Measurements from ENCODE around the gene VPS36. TPM values are rescaled to one million over a fixed set of nuclear protein-coding genes. Genes with fewer than 3 reads are reported as not detected.

VPS36 gene
- total RNA-seq, 1 experiment from 2014 or later, result 29.2 TPM

GRCh38 chr13:52374873-52375411 lies 75.5 kb downstream of the VPS36 start:
- H3T11ph ChIP-seq (ENCODE audit: low read length), result no peak overlapping the region
- TF ChIP-seq CTCF (conservative IDR thresholded peaks at IDR 0.05), result no peak
- H3K79me2 ChIP-seq (ENCODE audit: insufficient read depth, low read length), result no peaks in the 10 kb centered on the region
- no peak overlapping the region for H2BK20ac ChIP-seq (ENCODE audit: low read depth, low read length, poor library complexity, severe bottlenecking)
- DNase-seq, result no peak
- no peak overlapping the region for H3K9ac ChIP-seq (ENCODE audit: extremely low read depth, insufficient read length, low read length)
- Mint-ChIP-seq H3K27me3 (ENCODE audit: low read depth) (no peaks in the 10 kb centered on the region), H3K36me3 (ENCODE audit: insufficient read depth in 1 of 3, low read depth in 3 of 3) (no peaks in the 10 kb centered on the region; a peak in 1 of 7 replicates), H3K4me3 (no peak overlapping the region; a peak in 1 of 5 replicates), H3K4me1 (peaks cover 10 to 15% of the 10 kb centered on the region in 2 experiments), H3K9me3 (no peaks in the 10 kb centered on the region), H3K27ac (no peak overlapping the region)
- no peak overlapping the region for H3K4ac ChIP-seq (ENCODE audit: low read depth, low read length)
- H2BK15ac ChIP-seq (ENCODE audit: low read depth, low read length), result no peak overlapping the region
- no peak overlapping the region for H3K18ac ChIP-seq (ENCODE audit: insufficient read length, low read depth, low read length)
- no CpG with 5 or more reads among the region's 1 CpG for WGBS (ENCODE audit: extremely low coverage, insufficient read length, low lambda C conversion rate)
- no peak overlapping the region for H3K23ac ChIP-seq (ENCODE audit: insufficient read length, low read depth, low read length)
- no peak overlapping the region for H3K14ac ChIP-seq (ENCODE audit: insufficient read depth, low read length)
- no peak overlapping the region for H4K5ac ChIP-seq (ENCODE audit: insufficient read length, low read depth, low read length)
- no peak overlapping the region for H2AFZ ChIP-seq (ENCODE audit: low read length)
- H4K8ac ChIP-seq (replicated peaks; ENCODE audit: insufficient read length, low read depth, low read length), result no peak overlapping the region
- no peak overlapping the region for H4K91ac ChIP-seq (ENCODE audit: insufficient read length, low read depth, low read length)
- no peak overlapping the region for H2BK5ac ChIP-seq (ENCODE audit: insufficient read length, low read length)
- H3K9me3 ChIP-seq (ENCODE audit: control insufficient read depth, low read depth, low read length), result no peaks in the 10 kb centered on the region
- H3K27ac ChIP-seq (ENCODE audit: insufficient read length, low read depth, low read length), result no peak overlapping the region
- H2BK12ac ChIP-seq (ENCODE audit: insufficient read length, low read depth, low read length), result no peak overlapping the region
- no peak overlapping the region for H2BK120ac ChIP-seq (ENCODE audit: low read depth, low read length, poor library complexity, severe bottlenecking)
- H3K27me3 ChIP-seq (ENCODE audit: insufficient read depth, low read length), result no peaks in the 10 kb centered on the region
- no peaks in the 10 kb centered on the region for H3K23me2 ChIP-seq (ENCODE audit: insufficient read length, low read depth, low read length, poor library complexity, severe bottlenecking)
- no peak overlapping the region for H2AK5ac ChIP-seq (ENCODE audit: insufficient read length, low read length)
- H4K20me1 ChIP-seq (ENCODE audit: control insufficient read depth, insufficient read depth, insufficient read length), result no peaks in the 10 kb centered on the region
- H3K4me2 ChIP-seq (ENCODE audit: insufficient read depth, insufficient read length, low read length), result no peak overlapping the region
- H3K4me1 ChIP-seq (ENCODE audit: insufficient read depth, low read length), result no peaks in the 10 kb centered on the region
- H3K56ac ChIP-seq (ENCODE audit: insufficient read length, low read depth, low read length), result no peak overlapping the region
- H3K79me1 ChIP-seq (ENCODE audit: insufficient read depth, low read depth, low read length, poor library complexity, severe bottlenecking), result no peaks in the 10 kb centered on the region
